ENCODE measurements around the gene ZNF598. TPM values are rescaled to one million over a fixed set of nuclear protein-coding genes. Genes with fewer than 3 reads are reported as not detected.

Gene ZNF598
- total RNA-seq (2021; ENCODE audit: unreplicated experiment) (85.7 TPM), Bru-seq, nascent RNA (percentile 61 among the genes with signal in this experiment), BruChase-seq, experiment 1, labeled RNA remaining after a 2-hour chase (percentile 72 among the genes with signal in this experiment), BruChase-seq, experiment 2, labeled RNA remaining after a 6-hour chase (percentile 80 among the genes with signal in this experiment)
- polyA plus RNA-seq (2012; ENCODE audit: insufficient read length): 64.6 TPM
- long read RNA-seq, transcript ZNF598-204 (12 exons, 3,371 nt): minor isoform, 7 of 73 reads
- long read RNA-seq, transcript ZNF598-208 (3 exons, 815 nt): major isoform, 10 of 73 reads
- long read RNA-seq, partial matches to known transcripts: 33 of 73 reads
- long read RNA-seq, other reads (novel, unspliced or antisense): 23 of 73 reads

DNA sequence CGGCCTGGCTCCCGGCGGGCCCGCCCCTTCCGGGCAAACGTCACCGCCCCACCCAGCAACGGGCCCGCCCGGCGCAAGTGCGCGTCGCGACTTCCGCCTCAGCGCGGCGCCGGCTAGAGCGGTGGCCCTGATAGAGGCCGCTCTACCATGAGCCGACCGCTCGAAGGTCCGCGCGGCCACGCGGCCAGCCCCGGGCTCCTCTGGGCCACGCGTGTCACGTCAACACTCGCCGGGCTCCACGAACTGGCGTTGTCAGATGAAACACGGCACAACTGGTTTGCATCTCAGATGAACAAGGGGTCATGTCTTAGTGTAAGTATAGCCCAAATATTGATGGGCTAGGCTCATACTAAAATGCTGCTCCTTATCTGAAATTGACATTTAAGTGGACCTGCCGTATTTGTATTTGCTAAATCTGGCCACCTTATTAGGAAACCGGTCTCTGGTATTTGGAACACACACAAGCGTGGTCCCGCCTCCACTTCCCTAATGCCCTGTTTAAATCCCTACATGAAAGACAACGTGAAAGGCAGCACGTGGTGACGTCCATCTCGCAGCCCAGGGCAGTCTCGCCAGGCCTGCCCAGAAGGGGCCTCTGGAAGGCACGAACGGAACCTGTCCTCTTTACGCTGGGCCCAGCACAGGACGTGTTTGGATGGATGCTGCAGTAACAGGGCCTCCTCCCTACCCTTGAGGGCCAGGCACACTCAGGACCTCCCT lies at the start of gene ZNF598:
Gene ZNF598, minus strand, starts transcription at position 31 of the 720 bp plus-strand sequence.
- intact Hi-C loops (cut with micrococcal nuclease; ENCODE audit: unreplicated experiment): no loop called here

GRCh38 chr16:2058872-2059271 lies 49.3 kb upstream of the ZNF598 start:
- intact Hi-C loops (cut with micrococcal nuclease; ENCODE audit: unreplicated experiment): no loop called here
- ATAC-seq (no peak), DNase-seq (ENCODE audit: low read depth, low spot score) (no peak)
- POLR2A ChIA-PET: no interaction called here
- Histone ChIP-seq H3K4me1 (ENCODE audit: control insufficient read depth, insufficient read depth, low read length) (no peaks in the 10 kb centered on the region), H3K4me3 (ENCODE audit: low read depth in 2 of 2, low read length in 2 of 2) (no peak overlapping the region), H3K27me3 (ENCODE audit: control insufficient read depth, insufficient read depth, low read length) (no peaks in the 10 kb centered on the region), H3K36me3 (ENCODE audit: control insufficient read depth, insufficient read depth, low read length) (no peaks in the 10 kb centered on the region), H3K27ac (ENCODE audit: low read length) (no peak overlapping the region), H3K9me3 (ENCODE audit: control insufficient read depth, insufficient read depth, low read depth, low read length) (no peaks in the 10 kb centered on the region)
- CTCF ChIA-PET: no interaction called here
- TF ChIP-seq TCF7L2 (IDR thresholded peaks at IDR 0.05; ENCODE audit: low read depth, low read length): no peak
- TF ChIP-seq, protein P1, sequence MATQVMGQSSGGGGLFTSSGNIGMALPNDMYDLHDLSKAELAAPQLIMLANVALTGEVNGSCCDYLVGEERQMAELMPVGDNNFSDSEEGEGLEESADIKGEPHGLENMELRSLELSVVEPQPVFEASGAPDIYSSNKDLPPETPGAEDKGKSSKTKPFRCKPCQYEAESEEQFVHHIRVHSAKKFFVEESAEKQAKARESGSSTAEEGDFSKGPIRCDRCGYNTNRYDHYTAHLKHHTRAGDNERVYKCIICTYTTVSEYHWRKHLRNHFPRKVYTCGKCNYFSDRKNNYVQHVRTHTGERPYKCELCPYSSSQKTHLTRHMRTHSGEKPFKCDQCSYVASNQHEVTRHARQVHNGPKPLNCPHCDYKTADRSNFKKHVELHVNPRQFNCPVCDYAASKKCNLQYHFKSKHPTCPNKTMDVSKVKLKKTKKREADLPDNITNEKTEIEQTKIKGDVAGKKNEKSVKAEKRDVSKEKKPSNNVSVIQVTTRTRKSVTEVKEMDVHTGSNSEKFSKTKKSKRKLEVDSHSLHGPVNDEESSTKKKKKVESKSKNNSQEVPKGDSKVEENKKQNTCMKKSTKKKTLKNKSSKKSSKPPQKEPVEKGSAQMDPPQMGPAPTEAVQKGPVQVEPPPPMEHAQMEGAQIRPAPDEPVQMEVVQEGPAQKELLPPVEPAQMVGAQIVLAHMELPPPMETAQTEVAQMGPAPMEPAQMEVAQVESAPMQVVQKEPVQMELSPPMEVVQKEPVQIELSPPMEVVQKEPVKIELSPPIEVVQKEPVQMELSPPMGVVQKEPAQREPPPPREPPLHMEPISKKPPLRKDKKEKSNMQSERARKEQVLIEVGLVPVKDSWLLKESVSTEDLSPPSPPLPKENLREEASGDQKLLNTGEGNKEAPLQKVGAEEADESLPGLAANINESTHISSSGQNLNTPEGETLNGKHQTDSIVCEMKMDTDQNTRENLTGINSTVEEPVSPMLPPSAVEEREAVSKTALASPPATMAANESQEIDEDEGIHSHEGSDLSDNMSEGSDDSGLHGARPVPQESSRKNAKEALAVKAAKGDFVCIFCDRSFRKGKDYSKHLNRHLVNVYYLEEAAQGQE (IDR thresholded peaks at IDR 0.05; ENCODE audit: insufficient read depth in 1 of 2, low read depth in 2 of 2, low read length in 1 of 2): no peak
- TF ChIP-seq, protein P2, sequence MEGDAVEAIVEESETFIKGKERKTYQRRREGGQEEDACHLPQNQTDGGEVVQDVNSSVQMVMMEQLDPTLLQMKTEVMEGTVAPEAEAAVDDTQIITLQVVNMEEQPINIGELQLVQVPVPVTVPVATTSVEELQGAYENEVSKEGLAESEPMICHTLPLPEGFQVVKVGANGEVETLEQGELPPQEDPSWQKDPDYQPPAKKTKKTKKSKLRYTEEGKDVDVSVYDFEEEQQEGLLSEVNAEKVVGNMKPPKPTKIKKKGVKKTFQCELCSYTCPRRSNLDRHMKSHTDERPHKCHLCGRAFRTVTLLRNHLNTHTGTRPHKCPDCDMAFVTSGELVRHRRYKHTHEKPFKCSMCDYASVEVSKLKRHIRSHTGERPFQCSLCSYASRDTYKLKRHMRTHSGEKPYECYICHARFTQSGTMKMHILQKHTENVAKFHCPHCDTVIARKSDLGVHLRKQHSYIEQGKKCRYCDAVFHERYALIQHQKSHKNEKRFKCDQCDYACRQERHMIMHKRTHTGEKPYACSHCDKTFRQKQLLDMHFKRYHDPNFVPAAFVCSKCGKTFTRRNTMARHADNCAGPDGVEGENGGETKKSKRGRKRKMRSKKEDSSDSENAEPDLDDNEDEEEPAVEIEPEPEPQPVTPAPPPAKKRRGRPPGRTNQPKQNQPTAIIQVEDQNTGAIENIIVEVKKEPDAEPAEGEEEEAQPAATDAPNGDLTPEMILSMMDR (IDR thresholded peaks at IDR 0.05): no peak
- no peak for TF ChIP-seq POLR2AphosphoS5 (IDR thresholded peaks at IDR 0.05; ENCODE audit: low read depth, low read length)
- TF ChIP-seq SIN3A (IDR thresholded peaks at IDR 0.05; ENCODE audit: borderline replicate concordance, insufficient read depth, low read depth, low read length): no peak
- in situ Hi-C loops (cut with HindIII; ENCODE audit: low pct_unique_long_range_greater_than_20kb, low sequenced_read_pairs): no loop called here
- BruUV-seq (replicated peaks): no TSS peak

More for the DNA sequence above, at the start of gene ZNF598:
- TF ChIP-seq TCF7L2 (IDR thresholded peaks at IDR 0.05; ENCODE audit: low read depth, low read length): peak; percentile 37; the same call in 1 of the 2 replicates
- TF ChIP-seq, protein P1 (IDR thresholded peaks at IDR 0.05; ENCODE audit: insufficient read depth in 1 of 2, low read depth in 2 of 2, low read length in 1 of 2): peak in 1 of 2 experiments; percentile 41; a peak in 1 of 4 replicates
- TF ChIP-seq, protein P2 (IDR thresholded peaks at IDR 0.05): no peak
- TF ChIP-seq SIN3A (IDR thresholded peaks at IDR 0.05; ENCODE audit: borderline replicate concordance, insufficient read depth, low read depth, low read length): peak; percentile 52; the same call in 1 of the 2 replicates
- TF ChIP-seq POLR2AphosphoS5 (IDR thresholded peaks at IDR 0.05; ENCODE audit: low read depth, low read length): peak; percentile 93
- ATAC-seq (peak; percentile 94), DNase-seq (ENCODE audit: low read depth, low spot score) (no peak)
- Histone ChIP-seq H3K27me3 (ENCODE audit: control insufficient read depth, insufficient read depth, low read length) (no peaks in the 10 kb centered on the region), H3K9me3 (ENCODE audit: control insufficient read depth, insufficient read depth, low read depth, low read length) (no peaks in the 10 kb centered on the region), H3K36me3 (ENCODE audit: control insufficient read depth, insufficient read depth, low read length) (no peaks in the 10 kb centered on the region; the same call in 1 of the 2 replicates), H3K27ac (ENCODE audit: low read length) (peak within 1 kb of the TSS; percentile 100), H3K4me1 (ENCODE audit: control insufficient read depth, insufficient read depth, low read length) (peaks cover 36% of the 10 kb centered on the region), H3K4me3 (ENCODE audit: low read depth in 2 of 2, low read length in 2 of 2) (peak within 1 kb of the TSS; percentile 85 to 94)
- ChIA-PET CTCF (no interaction called here), POLR2A (no interaction called here)
- BruUV-seq (replicated peaks): TSS peak; percentile 99
- in situ Hi-C loops (cut with HindIII; ENCODE audit: low pct_unique_long_range_greater_than_20kb, low sequenced_read_pairs): no loop called here
